ENCODE data around the gene NOD1.

GRCh38 chr7:30504301-30505173, 26.0 kb upstream of the NOD1 start, which contains the start of gene GGCT:
- TF ChIP-seq, protein P1, sequence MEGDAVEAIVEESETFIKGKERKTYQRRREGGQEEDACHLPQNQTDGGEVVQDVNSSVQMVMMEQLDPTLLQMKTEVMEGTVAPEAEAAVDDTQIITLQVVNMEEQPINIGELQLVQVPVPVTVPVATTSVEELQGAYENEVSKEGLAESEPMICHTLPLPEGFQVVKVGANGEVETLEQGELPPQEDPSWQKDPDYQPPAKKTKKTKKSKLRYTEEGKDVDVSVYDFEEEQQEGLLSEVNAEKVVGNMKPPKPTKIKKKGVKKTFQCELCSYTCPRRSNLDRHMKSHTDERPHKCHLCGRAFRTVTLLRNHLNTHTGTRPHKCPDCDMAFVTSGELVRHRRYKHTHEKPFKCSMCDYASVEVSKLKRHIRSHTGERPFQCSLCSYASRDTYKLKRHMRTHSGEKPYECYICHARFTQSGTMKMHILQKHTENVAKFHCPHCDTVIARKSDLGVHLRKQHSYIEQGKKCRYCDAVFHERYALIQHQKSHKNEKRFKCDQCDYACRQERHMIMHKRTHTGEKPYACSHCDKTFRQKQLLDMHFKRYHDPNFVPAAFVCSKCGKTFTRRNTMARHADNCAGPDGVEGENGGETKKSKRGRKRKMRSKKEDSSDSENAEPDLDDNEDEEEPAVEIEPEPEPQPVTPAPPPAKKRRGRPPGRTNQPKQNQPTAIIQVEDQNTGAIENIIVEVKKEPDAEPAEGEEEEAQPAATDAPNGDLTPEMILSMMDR (IDR thresholded peaks at IDR 0.05; ENCODE audit: insufficient read depth, low read length) = no peak
- TF ChIP-seq, protein P2, sequence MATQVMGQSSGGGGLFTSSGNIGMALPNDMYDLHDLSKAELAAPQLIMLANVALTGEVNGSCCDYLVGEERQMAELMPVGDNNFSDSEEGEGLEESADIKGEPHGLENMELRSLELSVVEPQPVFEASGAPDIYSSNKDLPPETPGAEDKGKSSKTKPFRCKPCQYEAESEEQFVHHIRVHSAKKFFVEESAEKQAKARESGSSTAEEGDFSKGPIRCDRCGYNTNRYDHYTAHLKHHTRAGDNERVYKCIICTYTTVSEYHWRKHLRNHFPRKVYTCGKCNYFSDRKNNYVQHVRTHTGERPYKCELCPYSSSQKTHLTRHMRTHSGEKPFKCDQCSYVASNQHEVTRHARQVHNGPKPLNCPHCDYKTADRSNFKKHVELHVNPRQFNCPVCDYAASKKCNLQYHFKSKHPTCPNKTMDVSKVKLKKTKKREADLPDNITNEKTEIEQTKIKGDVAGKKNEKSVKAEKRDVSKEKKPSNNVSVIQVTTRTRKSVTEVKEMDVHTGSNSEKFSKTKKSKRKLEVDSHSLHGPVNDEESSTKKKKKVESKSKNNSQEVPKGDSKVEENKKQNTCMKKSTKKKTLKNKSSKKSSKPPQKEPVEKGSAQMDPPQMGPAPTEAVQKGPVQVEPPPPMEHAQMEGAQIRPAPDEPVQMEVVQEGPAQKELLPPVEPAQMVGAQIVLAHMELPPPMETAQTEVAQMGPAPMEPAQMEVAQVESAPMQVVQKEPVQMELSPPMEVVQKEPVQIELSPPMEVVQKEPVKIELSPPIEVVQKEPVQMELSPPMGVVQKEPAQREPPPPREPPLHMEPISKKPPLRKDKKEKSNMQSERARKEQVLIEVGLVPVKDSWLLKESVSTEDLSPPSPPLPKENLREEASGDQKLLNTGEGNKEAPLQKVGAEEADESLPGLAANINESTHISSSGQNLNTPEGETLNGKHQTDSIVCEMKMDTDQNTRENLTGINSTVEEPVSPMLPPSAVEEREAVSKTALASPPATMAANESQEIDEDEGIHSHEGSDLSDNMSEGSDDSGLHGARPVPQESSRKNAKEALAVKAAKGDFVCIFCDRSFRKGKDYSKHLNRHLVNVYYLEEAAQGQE (IDR thresholded peaks at IDR 0.05; ENCODE audit: insufficient replicate concordance, low read depth) = no peak
- TF ChIP-seq POLR2AphosphoS5 (IDR thresholded peaks at IDR 0.05; ENCODE audit: low read depth) (peak; percentile 90), GABPA (IDR thresholded peaks at IDR 0.05; ENCODE audit: low read depth) (no peak), SPI1 (IDR thresholded peaks at IDR 0.05; ENCODE audit: borderline replicate concordance, low read depth) (no peak)
